Skeletal muscle cell (primary cell): ENCODE data around the gene GPR101.

Source experiments
- DNase-seq: peaks from one replicate; pipeline ENCODE4 v3.0.0-alpha.2; 2010; ENCODE audit warnings: low read depth
- H3K4me3 ChIP-seq: 2 replicates; pipeline ENCODE4 v1.5.1; 2011; ENCODE audit warnings: low read depth, mild to moderate bottlenecking, control low read depth, low read length, moderate library complexity

GPR101 gene, protein sequence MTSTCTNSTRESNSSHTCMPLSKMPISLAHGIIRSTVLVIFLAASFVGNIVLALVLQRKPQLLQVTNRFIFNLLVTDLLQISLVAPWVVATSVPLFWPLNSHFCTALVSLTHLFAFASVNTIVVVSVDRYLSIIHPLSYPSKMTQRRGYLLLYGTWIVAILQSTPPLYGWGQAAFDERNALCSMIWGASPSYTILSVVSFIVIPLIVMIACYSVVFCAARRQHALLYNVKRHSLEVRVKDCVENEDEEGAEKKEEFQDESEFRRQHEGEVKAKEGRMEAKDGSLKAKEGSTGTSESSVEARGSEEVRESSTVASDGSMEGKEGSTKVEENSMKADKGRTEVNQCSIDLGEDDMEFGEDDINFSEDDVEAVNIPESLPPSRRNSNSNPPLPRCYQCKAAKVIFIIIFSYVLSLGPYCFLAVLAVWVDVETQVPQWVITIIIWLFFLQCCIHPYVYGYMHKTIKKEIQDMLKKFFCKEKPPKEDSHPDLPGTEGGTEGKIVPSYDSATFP

DNA sequence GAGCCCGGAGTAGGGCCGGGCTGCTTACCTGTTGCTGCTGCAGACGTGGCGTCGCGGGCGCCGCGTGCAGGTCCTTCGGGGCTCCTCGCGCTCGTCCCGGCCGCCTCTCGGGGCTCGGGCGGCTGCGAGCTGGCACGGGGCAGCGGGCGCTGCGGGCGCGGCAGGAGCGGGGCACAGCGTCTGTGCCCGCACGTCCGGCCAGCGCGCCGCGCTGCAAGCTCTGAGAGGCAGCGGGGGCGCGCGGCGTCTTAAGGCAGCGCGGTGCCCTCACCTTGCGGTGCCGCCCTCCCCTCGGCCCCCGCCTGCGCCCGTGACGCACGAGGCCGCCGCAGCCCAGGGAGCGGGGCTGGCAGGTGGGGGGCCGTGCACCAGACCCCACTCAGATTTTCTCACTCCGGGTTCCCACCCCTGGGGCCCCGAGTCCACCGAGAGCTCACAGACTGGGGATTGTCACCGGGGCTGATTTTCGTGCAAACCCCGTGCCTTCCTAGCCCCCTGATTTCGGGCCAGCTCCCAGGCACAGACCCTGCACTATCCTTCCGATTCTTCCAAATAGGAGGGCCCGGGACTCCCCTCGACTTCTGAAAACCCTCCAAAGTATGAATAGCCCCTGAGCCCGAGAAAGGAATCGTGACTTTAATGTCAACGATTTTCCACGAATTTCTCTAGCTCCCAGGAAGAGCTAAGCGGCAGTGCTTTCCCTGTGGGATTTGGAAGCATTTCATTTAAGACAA, at the start of gene GPR101:
TSS of gene GPR101 (minus strand) at position 222 of the 734 bp plus-strand sequence. CDS start 2,321 bp downstream, outside the sequence.
- DNase-seq: no peak
- H3K4me3 ChIP-seq: no peak within 1 kb of the TSS

DNA sequence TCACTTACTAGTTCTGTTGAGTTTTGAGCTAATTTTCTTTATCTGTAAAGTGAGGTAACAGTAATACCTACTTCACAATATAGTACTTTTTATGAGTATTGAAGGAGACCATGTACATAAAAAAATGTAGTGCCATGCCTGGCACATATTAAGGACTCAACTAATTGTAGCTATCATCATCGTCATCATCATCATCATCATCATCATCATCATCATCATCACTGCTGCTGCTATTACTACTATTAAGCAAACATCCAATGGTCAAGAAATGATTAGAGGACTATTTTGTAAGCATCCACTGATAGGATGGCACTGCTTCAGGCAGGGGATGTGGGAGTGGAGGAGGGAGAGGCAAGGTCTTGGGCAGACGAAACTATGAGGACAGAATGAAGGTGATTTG, 47.4 kb upstream of the GPR101 start:
- DNase-seq: no peak
- H3K4me3 ChIP-seq: no peak overlapping the region

DNA sequence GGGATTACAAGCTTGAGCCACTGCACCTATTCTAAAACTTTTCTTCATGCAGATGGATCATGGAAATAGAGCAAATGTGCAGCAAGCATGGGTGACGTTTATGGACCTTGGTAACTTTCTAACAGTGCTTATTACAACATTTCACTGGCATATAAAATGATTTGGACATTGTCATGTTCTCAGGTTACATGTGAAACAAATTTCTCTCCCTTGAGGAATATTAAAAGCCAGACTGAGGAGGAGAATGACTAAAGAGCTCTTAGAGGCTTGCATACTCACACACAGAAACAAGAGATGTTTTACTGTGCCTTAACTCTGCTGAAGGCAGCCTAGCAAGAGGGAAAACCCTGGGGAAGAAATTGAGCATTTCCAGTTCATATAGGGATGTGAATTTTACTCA, 38.6 kb upstream of the GPR101 start:
- DNase-seq: no peak

GRCh38 chrX:137071596-137071995, 37.8 kb upstream of the GPR101 start:
- DNase-seq: no peak
- no peak overlapping the region for H3K4me3 ChIP-seq

More for the DNA sequence above, 38.6 kb upstream of the GPR101 start:
- no peak overlapping the region for H3K4me3 ChIP-seq

DNA sequence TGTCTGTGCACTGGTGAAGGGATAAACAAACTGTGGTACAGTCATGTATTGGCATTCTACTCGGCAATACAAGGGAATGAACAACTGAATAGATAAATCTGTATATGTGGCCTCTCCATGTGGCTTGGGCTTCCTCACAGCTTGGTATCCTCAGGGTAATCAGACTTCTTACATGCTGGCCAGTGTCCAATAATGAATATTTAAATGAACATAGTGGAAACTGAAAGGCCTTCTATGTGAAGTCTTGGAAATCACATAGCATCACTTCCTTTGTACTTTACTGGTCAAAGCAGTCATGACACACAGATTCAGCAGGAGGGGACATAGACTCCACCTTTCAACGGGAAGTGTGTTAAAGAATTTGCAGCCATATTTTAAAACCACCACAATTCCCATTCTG, 33.4 kb upstream of the GPR101 start:
- DNase-seq: no peak
- no peak overlapping the region for H3K4me3 ChIP-seq

- no peak overlapping the region for H3K4me3 ChIP-seq
These were observed 29.3 kb upstream of the GPR101 start for GRCh38 chrX:137062915-137063617.

DNA sequence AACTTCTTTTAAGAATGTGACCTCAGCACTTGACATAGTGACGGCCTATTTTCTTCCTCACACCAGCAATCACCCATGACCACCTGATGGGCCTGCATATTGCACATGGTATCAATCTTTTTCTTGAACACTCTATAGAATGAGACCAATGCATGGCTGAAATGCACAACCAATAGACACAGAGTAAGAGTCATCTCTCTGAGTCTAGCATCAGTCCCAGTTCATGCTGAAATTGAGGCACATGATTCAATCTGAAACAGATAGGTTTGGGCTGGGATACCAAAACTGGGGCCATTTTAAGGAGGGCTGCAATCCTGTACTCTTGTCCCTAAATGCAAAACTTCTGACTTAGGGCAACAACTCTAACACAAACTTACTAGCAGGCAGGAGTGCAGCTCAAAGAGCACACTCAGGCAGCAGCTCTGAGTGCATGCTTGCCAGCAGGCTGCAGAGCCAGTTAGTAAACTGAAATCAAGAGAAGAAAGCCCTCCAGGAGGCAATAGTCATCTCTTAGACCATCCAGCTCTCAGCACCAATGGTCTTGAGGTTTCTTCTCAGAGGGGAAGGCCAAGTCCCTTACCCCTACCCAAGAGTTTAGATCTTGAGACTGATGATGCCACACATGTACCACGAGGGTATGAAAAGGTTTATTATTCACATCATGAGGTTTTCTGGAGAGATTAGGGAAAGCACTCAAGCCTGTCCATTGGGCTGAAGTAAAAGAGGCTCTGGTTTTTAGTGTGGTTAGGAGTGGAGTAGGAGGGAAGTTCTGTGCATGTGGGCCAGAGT, 24.7 kb upstream of the GPR101 start:
- no peak overlapping the region for H3K4me3 ChIP-seq
- no peak for DNase-seq

More at GRCh38 chrX:137062915-137063617, 29.3 kb upstream of the GPR101 start:
- DNase-seq: no peak

- no peak for DNase-seq
- peak overlapping the region; percentile 47 for H3K4me3 ChIP-seq
These were observed 18.9 kb upstream of the GPR101 start for GRCh38 chrX:137052643-137053235.

DNA sequence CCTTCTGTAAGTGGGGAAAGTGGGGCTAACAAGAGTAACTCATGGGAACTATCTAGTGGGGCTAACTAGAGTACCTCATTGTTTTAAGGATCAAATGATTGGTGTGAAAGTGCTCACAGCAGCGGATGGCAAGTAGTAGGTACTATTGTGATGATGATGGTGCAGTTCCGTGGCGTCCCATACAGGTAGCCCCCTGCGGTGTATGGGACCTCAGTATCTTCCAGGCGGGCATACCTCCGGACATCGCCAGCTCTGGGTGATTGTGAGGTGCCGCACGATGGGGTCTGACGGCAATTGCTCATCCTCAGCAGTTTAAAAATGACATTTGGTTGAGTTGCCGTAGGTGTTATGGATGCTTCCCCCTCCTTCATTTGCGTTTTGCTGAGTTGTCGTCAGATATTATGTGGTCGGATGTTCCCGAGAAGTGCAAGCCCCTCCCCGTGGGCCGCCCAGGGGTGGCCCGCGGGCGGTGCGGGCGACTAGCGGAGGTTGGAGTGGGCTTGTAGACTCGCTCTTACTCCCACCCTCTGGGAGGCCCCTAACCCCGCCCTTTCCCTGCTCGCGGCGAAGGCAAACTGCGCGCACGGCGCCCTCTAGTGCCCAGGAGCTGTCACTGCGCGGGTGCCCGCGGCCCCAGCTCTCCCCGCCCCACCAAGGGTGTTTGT, 18.3 kb upstream of the GPR101 start:
- no peak for DNase-seq
- H3K4me3 ChIP-seq: peak overlapping the region; percentile 47

- no peak for DNase-seq
- H3K4me3 ChIP-seq: no peak overlapping the region
These were observed 11.1 kb upstream of the GPR101 start for GRCh38 chrX:137044893-137045292.

- no peak overlapping the region for H3K4me3 ChIP-seq
- no peak for DNase-seq
These were observed 9.9 kb upstream of the GPR101 start for GRCh38 chrX:137043736-137044135.

GRCh38 chrX:137041329-137041728, 7.5 kb upstream of the GPR101 start:
- no peak for DNase-seq

GRCh38 chrX:137040113-137040794, 6.5 kb upstream of the GPR101 start:
- no peak for DNase-seq
- H3K4me3 ChIP-seq: no peak overlapping the region

More at GRCh38 chrX:137041329-137041728, 7.5 kb upstream of the GPR101 start:
- H3K4me3 ChIP-seq: no peak overlapping the region

DNA sequence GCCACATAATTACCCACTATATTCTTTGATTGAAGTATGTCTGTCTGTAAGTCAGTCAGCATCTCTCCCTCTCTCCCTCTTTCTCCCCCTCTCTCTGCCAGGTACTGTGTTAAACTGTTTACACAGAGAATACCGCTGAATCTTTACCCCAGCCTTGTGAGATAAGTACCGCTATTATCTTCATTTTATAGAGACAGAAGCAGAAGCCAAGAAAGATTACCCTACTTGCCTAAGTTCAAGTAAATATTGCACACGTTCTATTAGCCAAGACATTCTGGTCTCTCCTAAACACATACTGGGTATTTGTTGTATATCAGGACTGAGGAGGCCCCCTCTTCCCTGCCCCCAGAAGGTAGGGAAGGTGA, 695 bp upstream of the GPR101 start:
- no peak for DNase-seq
- no peak overlapping the region for H3K4me3 ChIP-seq

DNA sequence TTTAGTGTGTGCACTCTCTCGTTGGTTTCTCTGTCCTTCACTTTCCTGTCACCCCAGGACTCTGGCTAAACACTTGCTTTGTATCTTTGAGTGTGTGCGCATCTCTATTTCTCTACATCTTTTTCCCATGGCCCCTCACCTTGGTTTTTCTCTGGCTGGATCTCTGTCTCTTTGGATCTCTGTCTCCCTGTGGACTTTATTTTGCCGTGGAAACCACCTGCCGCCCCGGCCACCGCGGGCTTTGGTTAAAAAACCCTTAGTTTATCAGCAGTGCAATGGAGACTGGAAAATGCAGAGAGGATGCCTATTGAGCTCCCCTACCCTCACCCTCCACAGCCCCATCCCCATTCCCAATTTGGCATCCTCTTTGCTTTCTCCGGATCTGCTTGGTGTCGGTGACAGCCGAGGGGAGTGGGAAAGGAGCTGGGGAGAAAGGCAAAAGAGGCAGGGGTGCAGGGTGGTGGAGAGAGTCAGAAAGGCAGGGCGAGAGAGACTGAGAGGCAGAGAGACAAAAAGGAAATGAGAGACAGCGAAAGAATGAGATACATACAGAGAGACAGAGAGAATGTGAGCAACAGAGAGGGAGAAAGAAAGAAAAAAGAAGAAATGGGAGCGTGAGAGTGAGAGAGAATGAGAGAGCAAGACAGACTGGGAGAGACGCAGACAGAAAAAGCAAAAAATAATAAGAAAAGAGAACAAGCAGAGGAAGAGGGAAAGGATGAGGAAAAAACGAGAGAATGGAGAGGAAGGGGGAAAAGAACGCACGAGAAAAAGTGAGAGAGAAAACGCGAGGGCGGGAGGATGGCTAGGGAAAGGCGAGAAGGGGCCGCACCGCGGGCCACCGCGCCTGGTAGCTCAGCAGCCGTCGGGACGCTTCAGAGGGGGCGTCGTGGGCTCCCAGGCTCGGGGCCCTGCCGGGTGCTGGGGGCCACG, 688 bp downstream of the GPR101 start:
- DNase-seq: no peak
- H3K4me3 ChIP-seq: no peak overlapping the region

- peak overlapping the region; percentile 41 for H3K4me3 ChIP-seq
These were observed 1.5 kb downstream of the GPR101 start for GRCh38 chrX:137032341-137032694.

More at GRCh38 chrX:137032341-137032694, 1.5 kb downstream of the GPR101 start:
- no peak for DNase-seq
